Thyroid gland (tissue), 4 donors: ENCODE results near the gene NLRP10.

Experiments used
- CTCF ChIP-seq, 6 experiments: fragments of 200-600 bp in 3 of 6; fragments of 450-650 bp in 3 of 6; sonication (generic) in 3 of 6; IDR thresholded peaks; one replicate each; pipeline ENCODE4 v1.5.1; 2016 to 2019; ENCODE audit warnings: antibody characterized with exemption in 6 of 6, mild to moderate bottlenecking in 2 of 6, inconsistent platforms in 1 of 6, moderate library complexity in 1 of 6
- POLR2A ChIP-seq, 2 donors: fragments of 450-650 bp; IDR thresholded peaks; one replicate each; pipeline ENCODE4 v1.6.1; 2017; ENCODE audit warnings: antibody characterized with exemption in 2 of 2, mild to moderate bottlenecking in 2 of 2, moderate library complexity in 1 of 2

- TF ChIP-seq CTCF (IDR thresholded peaks at IDR 0.05) = no peak
- no peak for TF ChIP-seq POLR2A (IDR thresholded peaks at IDR 0.05)
Measured at GRCh38 chr11:7968686-7969085, 3.4 kb upstream of the NLRP10 start.
